Measurements from ENCODE around the gene KRT222.

KRT222 gene

DNA sequence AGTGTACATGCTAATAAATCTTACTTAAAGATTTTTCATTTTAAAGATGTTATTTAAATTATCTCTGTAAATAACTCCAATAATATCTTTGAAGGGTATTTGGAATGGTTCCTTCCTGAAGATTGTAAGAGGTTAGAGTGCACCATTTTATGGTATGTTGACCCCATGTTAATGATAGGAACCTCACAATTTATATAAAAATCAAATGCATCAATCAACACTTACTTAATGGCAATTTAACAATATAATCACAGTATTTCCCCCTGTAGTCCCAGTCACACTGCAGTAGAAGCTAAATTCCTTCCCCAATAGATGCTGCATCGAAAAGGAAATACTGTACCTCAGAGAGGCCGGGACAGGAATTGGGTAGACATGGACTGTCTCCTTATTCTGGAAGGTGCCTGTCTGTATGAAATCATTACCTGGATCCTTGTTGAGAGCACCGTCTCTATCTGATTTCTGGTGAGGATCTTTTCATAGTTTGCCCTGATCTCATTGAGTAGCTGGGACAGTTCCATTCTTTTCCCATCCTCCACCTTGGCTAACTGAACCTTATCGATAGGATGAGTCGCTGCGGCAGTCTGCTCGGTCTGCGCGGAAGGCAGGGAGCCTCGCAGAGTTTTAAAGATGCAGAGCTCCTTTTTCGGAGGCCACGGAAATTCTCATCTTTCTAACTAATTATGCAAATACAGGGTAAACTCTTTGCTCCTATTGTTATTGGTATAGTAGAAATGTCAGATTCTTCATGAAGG lies at the start of gene KRT222:
KRT222 (minus strand) TSS at position 596 of the 752 bp plus-strand sequence; CDS start at position 518, 78 bp downstream.
- DNase-seq = no peak

DNA sequence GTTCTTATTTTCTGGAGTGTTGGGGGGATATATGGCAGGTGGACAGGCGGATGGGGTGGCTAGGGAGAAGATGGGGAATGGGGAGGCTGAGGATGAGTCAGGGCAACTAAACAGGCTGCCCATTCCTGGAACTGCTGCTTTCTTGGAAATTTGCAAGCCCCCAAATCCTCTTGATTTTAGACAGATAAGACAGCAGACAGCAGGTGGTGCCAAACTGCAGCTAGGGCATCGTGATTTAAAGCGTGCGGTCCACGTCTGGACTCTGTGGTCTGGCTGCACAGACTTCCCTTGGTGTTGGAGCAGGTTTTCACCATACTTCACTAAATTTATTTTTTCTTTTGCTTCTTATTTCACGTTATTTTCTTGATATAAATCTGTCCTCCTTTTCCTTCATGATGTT lies 49.5 kb upstream of the KRT222 start:
- DNase-seq = no peak

DNA sequence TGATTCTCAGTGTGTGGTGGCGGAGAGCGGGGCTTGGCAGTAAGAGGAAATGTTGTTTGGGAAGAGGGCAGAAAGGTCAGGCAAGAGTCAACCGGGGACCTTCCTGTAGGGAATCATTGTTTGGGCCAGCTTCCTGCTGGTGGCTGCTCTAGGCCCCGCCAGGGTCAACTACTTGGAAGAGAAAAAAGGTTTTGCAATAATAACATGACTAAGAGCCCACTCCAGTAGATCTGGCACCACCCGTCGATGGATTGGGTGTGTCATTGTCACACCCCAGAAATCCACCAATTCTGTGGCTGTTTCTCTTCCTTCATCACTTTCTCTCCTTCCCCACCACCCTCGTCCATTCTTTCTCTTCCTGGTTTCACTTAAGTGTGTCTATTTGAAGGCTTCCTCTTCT lies 42.8 kb upstream of the KRT222 start:
- no peak for DNase-seq

DNA sequence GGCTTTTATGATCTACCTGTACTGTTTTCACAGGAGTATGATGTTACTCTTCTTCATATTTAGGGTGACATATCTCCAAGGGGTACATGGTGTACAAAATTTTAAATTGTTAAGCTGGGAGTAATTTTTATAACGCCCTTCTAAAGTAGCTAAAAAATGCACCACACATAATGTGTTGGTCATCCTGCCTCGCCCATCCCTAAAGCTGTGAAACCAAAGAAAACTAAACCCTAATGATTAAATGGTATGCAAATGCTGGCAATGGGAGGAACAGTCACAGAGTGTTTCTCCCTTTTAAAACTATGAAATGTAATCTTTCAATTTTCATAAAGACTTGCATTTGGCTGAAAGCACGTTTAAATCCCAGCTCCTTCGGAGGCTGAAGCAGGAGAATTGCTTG lies 40.6 kb upstream of the KRT222 start:
- DNase-seq = no peak

DNA sequence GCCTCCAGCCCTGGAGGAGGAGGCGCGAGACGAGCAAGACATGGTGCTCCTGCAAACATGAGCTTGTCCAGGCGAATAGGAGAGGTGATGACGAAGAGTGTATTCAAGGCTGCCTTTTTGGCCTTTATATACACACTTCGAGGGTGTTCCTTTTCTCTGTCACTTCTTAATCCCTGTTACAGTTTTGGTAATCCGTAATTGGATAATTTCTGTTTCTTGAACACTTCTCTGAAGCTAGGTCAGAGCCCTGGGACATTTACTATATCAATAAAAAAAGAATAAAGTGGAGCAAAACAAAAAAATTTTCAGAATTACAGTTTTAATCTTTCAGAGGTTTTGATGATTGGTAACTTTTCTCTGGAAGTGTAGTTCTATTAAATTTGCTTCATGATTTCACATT lies 38.7 kb upstream of the KRT222 start, which contains the start of gene KRT24:
KRT24 (minus strand) TSS at position 101 of the 400 bp plus-strand sequence; CDS start at position 42, 59 bp downstream.
- no peak for DNase-seq

DNA sequence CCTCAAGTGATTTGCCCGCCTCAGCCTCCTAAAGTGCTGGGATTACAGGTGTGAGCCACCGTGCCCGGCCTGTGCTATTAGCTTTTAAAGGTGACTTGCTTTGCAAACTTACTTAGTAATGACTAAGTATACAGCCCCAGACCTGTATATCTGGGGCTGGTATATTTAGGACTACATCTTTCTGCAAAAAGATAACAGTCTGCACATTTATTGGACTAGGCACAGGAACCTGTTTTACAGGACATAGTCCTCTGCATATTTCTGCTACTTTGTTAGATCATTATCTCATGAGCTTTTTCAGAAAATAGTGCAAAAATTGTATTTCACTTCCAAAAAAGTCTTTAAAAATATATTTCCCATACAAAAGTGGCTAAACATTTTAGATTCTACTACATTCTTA lies 37.3 kb upstream of the KRT222 start:
- no peak for DNase-seq

DNA sequence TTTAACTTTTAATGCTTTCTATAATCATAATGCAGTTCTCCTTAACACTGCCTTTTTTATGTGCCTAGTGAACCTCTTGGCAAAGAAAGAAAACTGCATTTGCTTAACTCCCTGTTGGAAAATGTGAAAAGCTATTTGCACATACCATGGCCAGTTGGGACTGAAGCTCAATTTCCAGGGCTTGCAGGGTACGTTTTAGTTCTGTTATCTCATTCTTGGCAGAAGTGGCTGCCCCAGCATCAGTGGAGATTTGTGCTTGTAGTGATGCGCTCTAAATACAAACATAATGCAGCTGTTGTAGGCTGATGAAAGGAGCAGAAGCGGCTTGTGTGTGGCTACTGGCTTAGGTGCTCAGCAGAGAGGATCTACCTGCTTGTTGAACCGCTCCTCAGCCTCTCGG lies 34.9 kb upstream of the KRT222 start:
- no peak for DNase-seq

DNA sequence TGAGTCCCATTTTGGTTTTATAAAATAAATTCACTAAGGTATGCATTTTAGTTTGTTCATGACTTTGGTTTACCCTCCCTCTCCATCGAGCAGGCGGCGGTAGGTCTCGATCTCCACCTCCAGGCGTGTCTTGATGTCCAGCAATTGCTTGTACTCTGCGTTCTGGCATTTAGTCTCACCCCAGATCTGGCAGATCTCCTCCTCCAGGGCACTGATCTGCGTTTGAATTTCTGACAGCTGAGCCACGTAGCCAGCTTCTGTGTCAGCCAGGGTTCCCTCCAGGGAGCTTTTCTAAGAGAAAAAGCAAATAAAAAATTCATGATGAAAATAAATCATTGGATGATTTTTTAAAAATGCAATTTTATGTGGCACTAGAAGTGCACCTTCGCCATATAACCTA lies 34.4 kb upstream of the KRT222 start:
- no peak for DNase-seq

DNA sequence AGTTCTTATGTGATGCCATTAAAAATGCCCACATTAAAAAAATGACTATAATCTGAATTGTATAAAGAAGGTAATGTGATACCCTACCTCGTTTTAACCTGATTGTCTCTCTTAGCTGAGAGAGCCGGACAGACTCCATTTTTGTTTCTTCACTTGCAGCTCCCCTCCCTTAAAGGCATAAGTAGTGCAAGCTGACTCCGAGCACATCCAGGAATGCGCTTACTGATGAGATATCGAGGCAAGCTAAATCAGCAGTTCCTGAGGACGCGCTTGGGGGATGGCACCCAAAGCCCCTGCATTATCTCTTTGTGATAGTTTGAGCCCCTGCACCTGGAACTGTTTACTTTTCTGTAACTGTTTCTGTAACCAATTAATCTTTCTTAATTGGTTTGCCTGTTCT lies 32.3 kb upstream of the KRT222 start:
- no peak for DNase-seq

DNA sequence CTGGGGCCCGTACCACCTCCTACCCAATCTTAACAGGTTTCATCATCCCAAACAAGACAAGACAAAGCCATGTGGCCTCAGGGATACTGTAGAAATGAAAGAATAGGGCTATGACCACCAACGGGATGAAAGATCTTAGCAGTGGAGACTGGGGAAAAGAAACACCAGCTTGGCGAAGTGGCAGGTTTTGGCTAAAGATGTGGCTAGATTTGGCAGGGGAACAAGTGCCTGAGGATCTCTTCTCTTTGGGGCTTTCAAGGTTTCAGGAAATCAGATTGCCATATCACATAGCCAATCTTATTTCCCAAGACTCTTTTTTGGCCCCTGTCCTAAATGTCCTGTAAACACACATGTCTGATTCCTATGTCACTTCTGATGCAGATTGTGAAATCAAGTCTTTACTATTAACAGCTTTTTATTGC lies 31.7 kb upstream of the KRT222 start:
- no peak for DNase-seq

DNA sequence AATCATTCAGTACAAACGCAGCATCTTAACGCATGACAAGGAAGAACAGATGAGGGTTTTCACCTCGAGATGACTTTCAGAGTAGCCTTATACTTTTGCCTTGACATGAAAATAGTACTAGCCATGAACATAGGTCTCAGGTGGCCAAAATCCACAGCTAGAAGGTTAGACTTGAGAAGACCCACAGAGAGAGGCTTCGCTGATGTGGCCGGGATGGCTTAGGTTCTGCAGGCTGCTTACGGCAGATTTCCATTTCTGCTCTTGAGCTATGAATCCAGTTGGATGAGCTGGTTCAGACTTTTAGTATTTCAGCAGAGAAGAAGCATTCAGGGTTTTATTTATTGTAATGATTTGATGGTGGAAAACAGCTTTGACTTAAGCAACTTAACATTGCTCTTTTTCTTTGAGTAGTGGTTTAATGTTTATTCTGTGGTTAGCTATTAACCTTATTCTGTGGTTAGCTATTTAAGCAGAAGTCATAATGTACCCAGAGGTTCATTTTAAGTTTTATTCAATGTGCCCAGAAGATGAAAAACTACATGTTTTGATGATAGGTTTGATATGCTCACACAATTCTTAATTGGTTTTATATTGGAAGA lies 31.0 kb upstream of the KRT222 start:
- DNase-seq = no peak

DNA sequence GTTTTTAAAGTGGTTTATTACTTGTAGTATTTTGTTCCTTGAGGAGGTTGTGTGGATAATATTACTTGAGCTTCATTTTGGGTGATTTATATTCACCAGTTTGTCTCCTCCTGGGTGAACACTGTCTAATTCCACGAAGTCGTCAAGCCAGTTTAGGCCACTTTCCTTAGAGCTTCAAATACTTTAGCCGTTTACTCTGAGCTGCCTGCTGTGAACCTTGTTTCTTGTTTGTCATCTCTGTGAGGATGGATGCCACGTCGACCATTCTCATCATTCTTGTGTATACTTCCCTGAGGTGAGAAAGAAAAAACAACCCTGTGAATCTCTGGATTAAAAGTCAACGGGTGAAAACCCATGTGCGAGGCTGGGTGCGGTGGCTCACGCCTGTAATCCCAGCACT lies 29.6 kb upstream of the KRT222 start:
- DNase-seq = no peak

DNA sequence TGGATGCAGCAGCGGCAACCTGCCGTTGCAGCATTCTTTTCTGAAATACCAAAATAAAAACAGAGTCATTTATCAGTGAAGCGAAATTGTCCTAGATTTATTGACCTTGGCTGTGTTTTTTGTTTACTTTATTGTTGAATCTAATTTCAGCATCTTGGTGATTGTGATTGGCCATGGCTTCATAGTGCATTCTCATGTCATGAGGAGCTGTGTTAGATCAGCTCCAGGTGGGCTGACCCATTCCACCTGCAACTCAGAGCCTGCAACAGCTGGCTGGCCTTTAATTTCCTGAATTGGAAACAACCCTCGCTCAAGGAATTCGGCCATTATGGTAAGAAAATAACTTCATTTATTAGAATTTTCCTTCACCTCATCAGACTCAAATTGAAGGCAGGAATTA lies 22.1 kb upstream of the KRT222 start:
- no peak for DNase-seq

DNA sequence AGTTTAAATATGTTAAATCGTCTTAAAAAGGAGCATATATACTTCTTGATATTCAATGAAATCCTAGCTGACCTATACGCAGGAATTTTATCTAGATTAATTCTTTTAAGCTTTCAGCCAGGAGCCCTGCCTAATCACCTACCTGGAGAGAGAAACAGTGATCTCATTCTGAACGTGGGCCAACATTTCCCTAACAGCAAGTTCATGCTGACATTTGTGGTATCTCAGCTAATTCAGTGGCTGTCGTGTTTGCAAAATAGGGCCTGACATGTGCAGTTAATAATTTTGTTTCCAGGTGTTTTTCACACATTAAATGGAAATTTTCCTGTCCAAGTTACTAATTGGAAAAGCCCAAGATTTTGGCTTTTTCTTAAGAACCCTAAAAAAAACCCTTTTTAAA lies 21.2 kb upstream of the KRT222 start:
- DNase-seq = no peak

DNA sequence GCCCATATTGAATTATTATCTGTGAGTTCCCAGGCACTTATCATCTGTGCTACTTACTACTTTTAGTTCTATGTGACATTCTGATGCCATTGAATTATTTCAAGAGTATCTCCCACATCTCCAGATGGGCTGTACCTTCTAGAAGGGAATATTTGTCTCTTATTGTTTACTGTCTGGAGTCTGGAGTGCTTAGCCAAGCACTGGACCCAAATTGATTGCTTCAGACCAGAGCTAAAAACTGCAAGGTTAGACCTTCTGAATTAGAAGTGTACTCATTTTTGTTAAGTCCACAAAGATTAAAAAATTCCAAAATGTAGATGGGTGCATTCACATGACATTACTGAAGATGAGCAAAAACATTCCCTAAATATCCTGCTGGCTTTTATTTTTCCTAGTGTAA lies 16.0 kb upstream of the KRT222 start:
- DNase-seq = no peak

DNA sequence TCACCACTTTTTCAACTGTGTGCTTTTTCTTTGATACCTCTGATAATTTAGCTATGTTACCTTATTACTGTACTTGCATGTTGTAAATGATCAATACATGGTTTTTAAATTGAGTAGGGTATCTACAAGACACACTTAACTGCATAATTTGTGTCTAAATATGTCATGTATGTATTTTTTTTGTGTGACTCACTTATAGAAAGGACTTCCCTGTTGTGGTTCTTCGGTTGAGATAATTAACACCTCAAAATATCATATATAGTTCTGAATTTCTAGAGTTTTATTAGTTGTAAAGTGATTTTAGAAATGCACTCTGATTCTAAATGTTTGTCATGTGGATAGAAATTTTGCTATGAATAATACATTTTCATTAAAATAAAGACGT lies 14.5 kb upstream of the KRT222 start:
- no peak for DNase-seq

DNA sequence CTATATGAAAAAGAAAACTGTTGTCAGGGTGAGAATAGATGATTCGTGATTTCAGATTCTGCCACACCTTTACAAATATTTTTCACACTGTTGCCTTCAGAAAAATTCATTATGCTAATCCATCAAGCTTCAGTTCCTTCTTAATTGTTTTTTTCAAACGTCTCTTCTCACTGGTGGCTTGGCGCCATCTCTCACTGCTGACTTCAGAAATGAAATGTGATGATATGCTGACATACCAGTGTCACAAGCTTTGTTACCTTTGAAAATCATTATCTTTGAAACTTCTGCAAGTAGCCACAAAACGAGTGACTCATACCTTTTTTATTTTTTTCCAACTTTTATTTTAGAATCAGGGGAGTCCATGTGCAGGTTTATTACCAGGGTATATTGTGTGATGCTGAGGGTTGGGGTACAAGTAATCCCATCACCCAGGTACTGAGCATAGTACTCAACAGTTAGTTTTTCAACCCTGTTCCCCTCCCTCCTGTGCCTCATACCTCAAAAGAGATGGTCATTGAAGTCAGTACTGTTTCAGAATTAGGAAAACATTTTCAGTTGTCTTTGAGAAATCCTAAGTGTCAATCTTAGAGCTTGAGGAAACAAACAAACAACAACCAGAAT lies 14.0 kb upstream of the KRT222 start:
- DNase-seq = no peak

DNA sequence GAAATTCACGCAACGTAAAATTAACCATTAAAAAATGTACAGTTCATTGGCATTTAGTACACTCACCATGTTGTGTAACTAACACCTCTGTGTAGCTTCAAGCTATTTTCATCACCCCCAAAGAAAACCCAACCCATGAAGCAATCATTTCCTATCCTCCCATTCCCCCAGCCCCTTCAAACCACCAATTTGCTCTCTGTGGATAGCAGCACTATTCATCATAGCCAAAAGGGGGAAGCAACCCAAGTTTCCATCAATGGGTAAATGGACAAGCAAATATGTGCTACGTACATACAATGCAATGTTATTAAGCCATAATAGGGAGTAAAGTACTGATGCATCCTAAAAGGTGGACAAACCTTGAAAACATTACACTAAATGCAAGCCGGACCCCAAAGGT lies 10.9 kb upstream of the KRT222 start:
- no peak for DNase-seq

DNA sequence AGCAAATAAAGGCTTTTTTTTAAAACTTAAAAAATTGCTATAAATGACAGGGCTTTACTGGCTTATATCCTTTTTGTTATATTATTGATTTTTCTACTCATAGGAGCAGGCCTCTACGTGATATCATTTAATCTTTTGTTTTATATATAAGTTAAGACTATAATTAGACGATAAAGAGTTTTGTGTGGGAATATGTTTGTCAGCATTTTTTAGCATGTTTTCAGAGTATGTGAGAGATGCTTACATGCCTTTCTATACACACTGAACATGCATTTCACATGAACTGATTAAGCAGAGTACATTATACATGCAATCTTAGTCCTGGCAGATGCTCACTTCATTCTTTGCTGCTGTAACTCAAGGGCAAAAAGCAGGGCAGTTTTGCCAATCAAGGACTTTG lies 7.7 kb upstream of the KRT222 start:
- no peak for DNase-seq

DNA sequence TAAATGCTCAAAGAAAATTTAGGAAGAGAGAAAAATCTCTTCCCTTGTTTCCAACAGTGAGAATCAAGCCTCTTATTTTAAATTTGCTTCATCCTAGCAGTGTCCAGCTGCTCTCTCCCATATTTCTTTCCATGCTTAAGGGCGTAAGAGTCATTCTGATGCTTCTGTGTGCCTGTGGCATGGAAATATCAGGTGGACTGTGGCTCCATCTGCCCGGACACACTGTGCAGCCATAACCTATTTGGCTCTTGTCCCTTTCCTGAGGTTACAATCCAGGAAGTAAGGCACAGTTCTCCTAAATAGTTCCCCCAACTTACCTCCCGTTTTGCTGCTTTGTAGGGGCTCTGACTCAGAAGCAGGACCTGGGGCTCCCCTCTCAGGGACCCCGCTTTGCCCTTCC lies 6.3 kb upstream of the KRT222 start:
- DNase-seq = no peak

DNA sequence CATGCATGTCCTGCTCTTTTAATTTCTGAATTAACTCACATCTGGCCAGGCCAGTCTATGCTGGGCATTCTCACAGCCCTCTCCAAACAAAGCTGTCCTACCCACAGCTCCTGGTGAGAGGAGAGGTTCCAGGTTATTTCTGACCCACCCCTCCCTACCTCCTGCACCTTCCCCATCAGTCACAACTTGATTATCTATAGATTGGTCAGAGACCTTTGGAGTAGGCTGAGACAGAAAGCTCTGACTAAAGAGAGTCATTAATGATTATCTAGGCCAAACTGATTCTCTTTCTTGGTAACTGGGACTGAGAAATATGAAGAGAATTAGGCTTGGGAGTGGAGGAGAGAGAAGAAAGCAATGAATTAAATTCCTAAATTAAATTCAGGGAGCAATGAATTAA lies 1.4 kb upstream of the KRT222 start:
- no peak for DNase-seq

DNA sequence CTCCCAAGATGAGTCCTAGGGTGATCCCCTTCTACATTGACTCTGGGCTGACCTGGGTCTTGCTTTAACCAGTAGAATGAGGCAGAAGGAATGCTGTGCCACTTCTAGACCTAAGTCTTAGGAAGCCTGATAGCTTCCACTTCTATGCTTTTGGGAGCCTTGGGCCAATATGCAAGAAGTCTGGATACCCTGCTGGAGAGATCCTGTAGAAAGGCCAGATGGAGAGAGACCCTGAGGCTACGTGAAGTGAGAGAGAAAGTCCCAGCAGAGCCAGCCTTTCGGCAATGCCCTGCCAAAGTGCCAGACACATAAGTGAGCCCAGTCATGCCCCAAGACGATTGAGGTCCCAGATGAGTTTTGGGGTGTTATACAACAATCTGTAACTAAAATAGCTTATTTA lies 1.7 kb downstream of the KRT222 start:
- DNase-seq = no peak

DNA sequence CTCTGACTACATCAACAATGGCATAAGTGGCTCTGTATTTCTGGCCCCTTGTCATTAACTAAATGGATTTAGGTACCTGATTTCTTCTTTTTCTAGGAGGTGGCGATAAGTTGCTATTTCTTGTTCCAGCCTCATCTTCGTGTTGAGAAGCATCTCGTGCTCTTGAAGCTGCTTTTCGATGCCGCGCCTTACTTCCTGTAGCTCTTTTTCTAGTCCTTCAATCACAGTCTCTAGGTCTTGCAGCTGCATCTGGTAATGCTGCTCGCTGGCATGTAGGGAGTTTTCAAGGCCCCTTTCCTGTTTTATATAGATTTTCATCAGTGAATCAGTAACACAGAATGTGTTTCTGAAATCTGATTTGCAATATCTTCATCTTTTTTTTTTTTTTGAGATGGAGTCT lies 5.1 kb downstream of the KRT222 start:
- no peak for DNase-seq

DNA sequence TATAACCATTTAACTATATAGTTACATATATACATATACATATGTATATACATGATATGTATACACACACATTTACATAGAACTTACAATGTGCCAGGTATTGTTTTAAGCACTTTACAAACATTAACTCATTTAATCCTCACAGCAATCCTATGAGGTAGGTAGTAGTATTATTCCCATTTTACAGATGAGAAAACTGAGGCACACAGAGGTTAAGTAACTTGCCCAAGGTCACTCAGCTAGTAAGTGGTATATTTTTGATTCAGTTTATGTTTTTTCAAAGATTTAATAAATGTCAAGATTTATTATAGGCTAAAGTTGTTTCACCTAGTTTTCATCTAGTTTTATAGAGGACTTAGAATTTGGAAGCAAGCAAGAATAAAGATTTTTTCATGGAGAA lies 6.6 kb downstream of the KRT222 start:
- DNase-seq = no peak

DNA sequence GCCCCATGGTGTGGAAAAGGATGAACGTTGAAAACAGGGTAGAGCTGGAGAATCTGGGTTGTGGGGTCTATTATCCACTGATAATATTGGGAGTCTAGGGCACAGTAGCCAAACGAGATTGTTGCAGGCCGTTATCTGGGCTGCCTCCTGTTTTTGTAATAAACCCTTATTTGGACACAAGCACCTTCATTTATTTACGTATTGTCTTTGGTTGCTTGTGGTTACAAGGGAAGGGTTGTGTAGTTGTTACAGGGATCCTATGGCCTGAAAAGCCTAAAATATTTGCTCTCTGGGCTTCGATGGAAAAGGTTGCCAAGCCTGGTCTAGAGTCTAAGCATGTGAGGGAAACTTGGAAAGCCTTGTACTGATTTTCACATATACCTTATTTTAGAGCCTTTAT lies 13.0 kb downstream of the KRT222 start:
- DNase-seq = no peak

Measured in NCI-H1694 (cell line).